AG10803 (cell line): ENCODE results near the gene PARD3B.

Source experiments
- DNase-seq: peaks from one replicate; pipeline ENCODE4 v3.0.0; 2010; ENCODE audit warnings: low read depth
- H3K4me3 ChIP-seq: 2 replicates; pipeline ENCODE4 v1.5.1; 2011; ENCODE audit warnings: mild to moderate bottlenecking, low read length, control low read depth
- TF ChIP-seq, protein P1 (sequence below): conservative IDR thresholded peaks from 2 replicates; pipeline ENCODE4 v1.5.1; 2011; ENCODE audit warnings: mild to moderate bottlenecking, low read length, control low read depth, inconsistent platforms

Gene PARD3B

DNA sequence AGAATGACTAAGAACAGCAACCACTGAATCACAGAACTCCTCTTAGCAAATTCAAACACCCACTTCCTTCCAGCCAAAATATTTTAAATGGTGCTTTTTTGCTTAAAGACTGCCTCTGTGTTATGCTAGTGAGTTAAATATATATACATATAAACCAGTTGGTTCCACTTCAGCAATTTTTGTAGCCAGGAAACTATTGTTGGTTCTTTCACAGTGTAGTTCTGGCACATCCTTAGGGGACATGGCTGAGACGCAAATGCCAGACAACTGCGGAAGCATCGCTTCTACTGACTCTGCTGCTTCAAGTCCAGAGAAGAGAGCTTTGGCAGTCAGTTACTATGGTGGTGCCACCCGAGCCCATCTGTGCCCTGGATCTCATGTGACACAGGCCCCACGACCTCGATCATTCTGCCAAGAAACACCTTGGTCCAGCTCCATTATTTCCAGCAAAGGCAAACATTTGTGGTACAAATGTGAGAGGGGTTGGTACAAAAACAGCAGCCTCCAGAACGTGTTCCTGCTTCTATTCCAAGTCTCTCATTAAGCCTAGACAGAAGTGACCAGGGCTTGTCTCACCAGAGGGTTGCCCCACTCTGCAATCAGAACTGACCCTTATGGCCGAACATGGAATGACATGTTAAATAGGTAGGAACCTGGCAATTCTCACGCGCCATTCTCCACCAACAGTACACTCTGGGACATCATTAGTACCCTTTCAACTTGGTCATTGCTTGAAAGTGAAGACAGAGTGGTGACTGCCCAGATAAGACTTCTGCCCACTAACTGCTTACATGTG lies 1019.3 kb downstream of the PARD3B start:
- DNase-seq: no peak
- H3K4me3 ChIP-seq: no peak overlapping the region
- TF ChIP-seq, protein P1, sequence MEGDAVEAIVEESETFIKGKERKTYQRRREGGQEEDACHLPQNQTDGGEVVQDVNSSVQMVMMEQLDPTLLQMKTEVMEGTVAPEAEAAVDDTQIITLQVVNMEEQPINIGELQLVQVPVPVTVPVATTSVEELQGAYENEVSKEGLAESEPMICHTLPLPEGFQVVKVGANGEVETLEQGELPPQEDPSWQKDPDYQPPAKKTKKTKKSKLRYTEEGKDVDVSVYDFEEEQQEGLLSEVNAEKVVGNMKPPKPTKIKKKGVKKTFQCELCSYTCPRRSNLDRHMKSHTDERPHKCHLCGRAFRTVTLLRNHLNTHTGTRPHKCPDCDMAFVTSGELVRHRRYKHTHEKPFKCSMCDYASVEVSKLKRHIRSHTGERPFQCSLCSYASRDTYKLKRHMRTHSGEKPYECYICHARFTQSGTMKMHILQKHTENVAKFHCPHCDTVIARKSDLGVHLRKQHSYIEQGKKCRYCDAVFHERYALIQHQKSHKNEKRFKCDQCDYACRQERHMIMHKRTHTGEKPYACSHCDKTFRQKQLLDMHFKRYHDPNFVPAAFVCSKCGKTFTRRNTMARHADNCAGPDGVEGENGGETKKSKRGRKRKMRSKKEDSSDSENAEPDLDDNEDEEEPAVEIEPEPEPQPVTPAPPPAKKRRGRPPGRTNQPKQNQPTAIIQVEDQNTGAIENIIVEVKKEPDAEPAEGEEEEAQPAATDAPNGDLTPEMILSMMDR: no peak

DNA sequence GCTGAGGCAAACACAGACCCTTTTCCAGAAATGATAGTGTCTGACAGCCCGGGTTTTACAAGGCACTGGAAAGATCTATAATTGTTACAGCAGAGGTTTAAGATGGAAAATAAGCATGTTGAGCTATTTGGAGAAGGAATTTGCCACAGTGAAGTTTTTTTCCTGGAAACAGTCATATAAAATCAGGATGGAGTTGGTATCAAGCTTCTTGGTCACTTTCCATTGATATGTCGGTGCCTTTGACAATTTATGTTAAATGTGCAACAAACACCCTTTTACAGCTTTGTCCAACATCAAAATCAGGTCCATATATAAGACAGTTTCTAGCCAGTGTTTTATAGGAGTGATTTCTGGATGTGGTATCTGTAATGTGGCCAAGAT lies 1019.9 kb downstream of the PARD3B start:
- TF ChIP-seq, protein P1: no peak
- no peak for DNase-seq
- H3K4me3 ChIP-seq: no peak overlapping the region

DNA sequence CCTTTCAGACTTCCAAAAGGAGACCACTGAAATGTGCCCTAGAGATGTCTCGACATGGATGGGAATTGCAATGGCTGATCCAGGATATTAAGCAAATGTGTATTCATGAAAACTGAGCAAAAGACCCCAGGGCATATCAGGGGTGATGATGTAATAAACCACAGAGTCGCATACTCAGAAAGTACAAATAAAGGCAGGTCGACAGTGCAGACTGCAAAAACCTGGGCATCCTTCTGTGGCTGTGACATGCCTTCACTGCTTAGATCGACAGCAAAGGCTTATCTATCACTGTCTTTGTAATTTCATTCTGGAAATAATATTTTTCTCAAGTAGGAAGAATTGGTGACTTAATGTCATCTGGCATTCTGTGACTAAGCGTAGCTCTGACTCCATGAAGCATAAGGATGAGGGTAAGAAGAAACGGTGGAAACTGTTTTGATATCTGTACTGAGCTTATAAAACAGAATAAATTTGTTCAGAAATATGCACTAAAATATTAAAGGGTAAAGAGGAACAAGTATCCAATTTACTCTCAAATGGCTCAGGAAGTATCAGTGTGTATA lies 1021.4 kb downstream of the PARD3B start:
- TF ChIP-seq, protein P1: no peak
- no peak for DNase-seq
- no peak overlapping the region for H3K4me3 ChIP-seq

DNA sequence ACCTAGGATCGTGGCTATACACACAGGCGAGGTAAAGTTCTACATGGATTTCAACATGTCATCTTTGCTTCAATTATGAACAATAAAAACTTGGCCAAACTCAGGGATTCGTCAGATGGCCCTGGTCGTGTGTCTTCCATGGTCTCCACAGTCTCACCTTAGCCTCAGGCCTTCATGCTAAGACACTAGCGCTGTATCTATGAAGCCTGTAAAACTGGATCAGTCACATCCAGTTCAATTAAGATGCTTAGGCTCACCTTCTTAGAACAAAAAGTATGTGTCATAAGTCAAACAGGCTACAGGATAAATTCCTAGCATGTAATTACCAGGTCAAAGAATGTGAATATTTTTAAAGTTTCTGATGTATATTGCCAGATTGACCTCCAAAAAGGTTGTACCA lies 1023.3 kb downstream of the PARD3B start:
- no peak overlapping the region for H3K4me3 ChIP-seq
- TF ChIP-seq, protein P1: no peak
- no peak for DNase-seq

DNA sequence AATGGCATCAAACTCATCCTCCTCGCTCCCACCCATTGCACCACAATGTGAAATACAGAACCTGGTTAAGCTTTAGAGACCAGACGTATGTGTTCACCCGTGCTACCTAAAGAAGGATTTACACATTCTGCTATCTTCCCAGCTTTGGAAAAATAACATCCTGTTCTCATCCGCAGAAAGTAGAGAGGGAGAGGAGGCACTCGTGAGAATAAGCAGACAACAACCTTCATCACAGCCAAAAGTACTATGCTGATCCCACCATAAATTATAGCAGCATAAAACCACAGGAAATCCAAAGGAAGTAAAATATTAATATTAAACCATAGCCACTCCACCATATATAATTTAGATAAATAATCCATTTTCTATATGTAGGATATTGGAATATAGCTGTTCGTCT lies 1025.4 kb downstream of the PARD3B start:
- TF ChIP-seq, protein P1: no peak
- H3K4me3 ChIP-seq: no peak overlapping the region
- no peak for DNase-seq

DNA sequence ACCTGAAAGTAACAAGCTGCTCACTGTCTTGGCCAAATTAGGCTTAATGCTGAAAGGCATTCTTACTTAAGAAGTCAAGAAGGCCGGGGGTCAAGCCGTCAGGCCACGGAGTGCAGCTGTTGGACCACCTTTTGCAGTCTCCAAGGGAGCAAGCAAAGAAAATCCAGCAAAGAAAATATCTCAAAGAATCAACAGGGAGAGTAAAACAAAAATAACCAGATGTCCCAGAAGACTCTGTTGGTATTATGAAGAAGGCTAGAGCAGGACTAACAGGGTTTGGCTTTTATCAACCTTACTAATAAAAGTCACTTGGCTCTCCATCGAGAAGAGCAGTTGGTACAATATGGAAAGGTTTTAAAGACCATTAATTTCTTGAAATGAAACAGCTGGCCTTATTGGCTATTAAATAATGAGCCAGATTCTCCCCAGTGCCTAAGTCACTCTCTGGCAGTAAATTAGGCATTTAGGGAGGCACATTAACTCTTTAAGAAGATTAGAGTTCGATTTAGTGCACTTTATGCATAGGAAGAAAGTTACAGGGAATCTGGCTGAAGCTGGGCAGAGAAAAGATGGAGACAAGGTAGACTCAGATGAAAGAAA lies 1026.2 kb downstream of the PARD3B start:
- TF ChIP-seq, protein P1: no peak
- H3K4me3 ChIP-seq: no peak overlapping the region
- no peak for DNase-seq

DNA sequence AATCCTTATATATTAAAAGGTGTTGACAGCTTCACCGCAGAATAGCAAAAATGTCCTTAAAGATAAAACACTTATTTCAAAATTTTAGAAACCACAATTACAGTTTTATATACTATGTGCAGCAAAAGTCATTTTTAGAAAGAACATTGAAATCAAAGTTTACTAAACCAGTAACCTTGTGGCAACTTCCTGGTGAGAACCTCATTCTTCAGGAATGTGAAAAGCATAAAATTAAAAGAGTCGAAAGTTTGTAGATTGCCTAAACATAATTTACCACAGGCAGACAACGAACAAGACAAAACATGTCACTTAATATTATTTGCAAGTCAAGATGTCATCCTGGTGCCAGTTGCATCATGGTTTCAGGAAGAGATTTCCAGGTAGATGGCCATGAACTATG lies 1028.7 kb downstream of the PARD3B start:
- DNase-seq: peak; percentile 66
- TF ChIP-seq, protein P1: no peak
- H3K4me3 ChIP-seq: no peak overlapping the region
